ENCODE results near the gene UBE4B. TPM values are rescaled to one million over a fixed set of nuclear protein-coding genes. Genes with fewer than 3 reads are reported as not detected.

Gene UBE4B
- total and polyA plus RNA-seq, 2 of the 4 experiments (the other 2 are of a cell fraction) = 26.5 to 39.3 TPM

DNA sequence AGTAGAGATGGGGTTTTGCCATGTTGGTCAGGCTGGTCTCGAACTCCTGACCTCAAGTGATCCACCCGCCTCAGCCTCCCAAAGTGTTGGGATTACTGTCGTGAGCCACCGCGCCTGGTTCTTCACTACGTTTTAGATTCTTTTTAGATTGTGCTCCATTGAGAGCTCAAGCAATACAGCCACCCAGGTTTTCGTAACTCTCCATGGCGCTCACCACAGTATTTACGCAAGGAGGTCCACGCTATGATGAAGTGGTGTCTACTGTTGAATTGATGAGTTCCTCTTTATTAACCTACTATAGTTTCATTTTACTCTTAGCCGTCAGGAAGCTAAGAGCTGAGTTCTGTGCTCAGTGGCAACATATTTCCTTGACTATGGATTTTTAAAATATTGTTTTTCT is 175.8 kb downstream of the UBE4B start:
- Histone ChIP-seq H2BK120ac (ENCODE audit: low read depth, low read length) (no peak overlapping the region), H2AK5ac (ENCODE audit: low read depth, low read length) (no peak overlapping the region), H3K18ac (ENCODE audit: low read depth, low read length) (no peak overlapping the region), H3K4me1 (ENCODE audit: control insufficient read depth, insufficient read depth, low read length) (peaks cover 3% of the 10 kb centered on the region; the same call in 1 of the 2 replicates), H3K4me2 (ENCODE audit: low read depth, low read length) (no peak overlapping the region), H3K4ac (ENCODE audit: low read depth, low read length) (no peak overlapping the region), H3K4me3 (ENCODE audit: insufficient read depth, low read depth, low read length) (no peak overlapping the region), H4K5ac (ENCODE audit: low read depth, low read length) (no peak overlapping the region), H3K9me1 (ENCODE audit: insufficient read depth, low read length) (no peaks in the 10 kb centered on the region), H3K14ac (replicated peaks; ENCODE audit: low read depth, low read length) (no peak overlapping the region), H3K27me3 (ENCODE audit: control insufficient read depth, insufficient read depth, low read length) (no peaks in the 10 kb centered on the region), H4K20me1 (ENCODE audit: insufficient read depth, low read length) (peaks cover 21% of the 10 kb centered on the region), H3K27ac (ENCODE audit: insufficient read depth, low read length) (no peak overlapping the region), H4K8ac (ENCODE audit: low read depth in 2 of 2, low read length in 2 of 2) (no peak overlapping the region), H2BK5ac (ENCODE audit: low read depth, low read length, poor library complexity, severe bottlenecking) (no peak overlapping the region), H3K36me3 (ENCODE audit: control insufficient read depth, insufficient read depth, low read length) (no peaks in the 10 kb centered on the region), H3K56ac (ENCODE audit: extremely low read depth, insufficient read depth, low read length) (no peak overlapping the region), H3K9me3 (ENCODE audit: control insufficient read depth, insufficient read depth, low read length) (no peaks in the 10 kb centered on the region), H3K9ac (ENCODE audit: low read depth, low read length) (no peak overlapping the region), H4K91ac (ENCODE audit: insufficient read depth, low read depth, low read length) (no peak overlapping the region), H3K79me1 (ENCODE audit: low read depth in 1 of 2, low read length in 2 of 2) (peaks cover 0 to 20% of the 10 kb centered on the region in 2 experiments; a peak in 2 of 4 replicates), H2BK15ac (ENCODE audit: low read depth, low read length) (no peak overlapping the region), H3K23ac (ENCODE audit: low read depth, low read length) (no peak overlapping the region), H2AFZ (replicated peaks; ENCODE audit: low read length, poor library complexity) (no peak overlapping the region), H2BK20ac (ENCODE audit: low read depth, low read length) (no peak overlapping the region), H2AK9ac (replicated peaks; ENCODE audit: low read depth, low read length, poor library complexity) (no peak overlapping the region)
- CTCF ChIA-PET = interaction anchor here (0.6 kb wide), 1 partner anchor 416 kb away, joined by 3 read pairs; no protein-coding TSS in a partner anchor
- WGBS, 2 experiments (ENCODE audit: extremely low coverage in 2 of 2, insufficient read length in 1 of 2) = 99% methylated on average over 6 of the region's 11 CpGs; no CpG with 5 or more reads in 1 of the 2 experiments
- POLR2A ChIA-PET (ENCODE audit: unreplicated experiment) = no interaction called here
- dilution Hi-C loops (cut with HindIII; ENCODE audit: low sequenced_read_pairs, unreplicated experiment) (no loop called here), intact Hi-C loops (cut with micrococcal nuclease) (no loop called here), in situ Hi-C loops (cut with MboI; ENCODE audit: low sequenced_read_pairs) (no loop called here)
- ATAC-seq (ENCODE audit: low read depth) (no peak), DNase-seq (no peak)
- TF ChIP-seq NFE2L2 (IDR thresholded peaks at IDR 0.05; ENCODE audit: low read depth, low read length) = no peak
- no peak for TF ChIP-seq BHLHE40 (IDR thresholded peaks at IDR 0.05; ENCODE audit: low read depth, low read length)
- TF ChIP-seq CHD1 (IDR thresholded peaks at IDR 0.05; ENCODE audit: low read depth, low read length) = no peak
- TF ChIP-seq, protein P1, sequence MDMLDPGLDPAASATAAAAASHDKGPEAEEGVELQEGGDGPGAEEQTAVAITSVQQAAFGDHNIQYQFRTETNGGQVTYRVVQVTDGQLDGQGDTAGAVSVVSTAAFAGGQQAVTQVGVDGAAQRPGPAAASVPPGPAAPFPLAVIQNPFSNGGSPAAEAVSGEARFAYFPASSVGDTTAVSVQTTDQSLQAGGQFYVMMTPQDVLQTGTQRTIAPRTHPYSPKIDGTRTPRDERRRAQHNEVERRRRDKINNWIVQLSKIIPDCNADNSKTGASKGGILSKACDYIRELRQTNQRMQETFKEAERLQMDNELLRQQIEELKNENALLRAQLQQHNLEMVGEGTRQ (IDR thresholded peaks at IDR 0.05; ENCODE audit: low read depth, low read length) = no peak
- TF ChIP-seq MAFK (IDR thresholded peaks at IDR 0.05; ENCODE audit: low read depth, low read length) = no peak
- TF ChIP-seq, protein P2, sequence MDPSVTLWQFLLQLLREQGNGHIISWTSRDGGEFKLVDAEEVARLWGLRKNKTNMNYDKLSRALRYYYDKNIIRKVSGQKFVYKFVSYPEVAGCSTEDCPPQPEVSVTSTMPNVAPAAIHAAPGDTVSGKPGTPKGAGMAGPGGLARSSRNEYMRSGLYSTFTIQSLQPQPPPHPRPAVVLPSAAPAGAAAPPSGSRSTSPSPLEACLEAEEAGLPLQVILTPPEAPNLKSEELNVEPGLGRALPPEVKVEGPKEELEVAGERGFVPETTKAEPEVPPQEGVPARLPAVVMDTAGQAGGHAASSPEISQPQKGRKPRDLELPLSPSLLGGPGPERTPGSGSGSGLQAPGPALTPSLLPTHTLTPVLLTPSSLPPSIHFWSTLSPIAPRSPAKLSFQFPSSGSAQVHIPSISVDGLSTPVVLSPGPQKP (IDR thresholded peaks at IDR 0.05; ENCODE audit: borderline replicate concordance, low read depth, low read length) = no peak
- no peak for TF ChIP-seq POLR2A (IDR thresholded peaks at IDR 0.05; ENCODE audit: low read depth, low read length)
- TF ChIP-seq SMC3 (IDR thresholded peaks at IDR 0.05; ENCODE audit: low read depth, low read length) = no peak
- no peak for TF ChIP-seq MAZ (IDR thresholded peaks at IDR 0.05; ENCODE audit: borderline replicate concordance, low read depth, low read length)
- no peak for TF ChIP-seq MXI1 (IDR thresholded peaks at IDR 0.05; ENCODE audit: borderline replicate concordance, low read depth, low read length)
- no TSS peak for BruUV-seq (replicated peaks)
